ENCODE data around the gene RFFL.

DNA sequence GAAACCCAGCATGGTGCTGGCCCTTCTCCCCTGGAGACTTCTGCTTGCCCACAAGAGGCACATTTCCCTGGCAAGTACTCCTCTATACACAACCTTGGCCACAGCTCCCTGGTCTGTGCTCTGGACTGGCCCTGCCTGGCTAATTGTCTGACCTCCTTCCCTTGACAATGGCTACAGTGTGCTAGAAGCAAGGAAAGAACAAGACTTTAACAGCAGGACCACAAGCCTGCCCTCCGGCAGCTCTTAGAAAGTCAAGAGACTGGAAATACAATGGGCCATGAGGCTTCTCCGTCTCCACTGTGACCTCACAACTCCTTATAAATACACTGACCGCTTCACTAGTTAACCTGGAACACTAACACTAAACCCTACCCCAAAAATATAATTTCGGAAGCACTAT, 46.5 kb downstream of the RFFL start:
- no peak for TF ChIP-seq EZH2phosphoT487 (IDR thresholded peaks at IDR 0.05; ENCODE audit: insufficient read depth, low read depth)
- no peak for TF ChIP-seq EZH2 (IDR thresholded peaks at IDR 0.05; ENCODE audit: insufficient read depth, poor library complexity, severe bottlenecking)
